BJ (cell line): ENCODE data around the gene UACA. TPM values are rescaled to one million over a fixed set of nuclear protein-coding genes. Genes with fewer than 3 reads are reported as not detected.
"Not testable (repeated sequence)": the region's sequence is repeated elsewhere in the genome, so short reads cannot be mapped to it uniquely, and the experiment has no call there.

Source experiments
- CTCF ChIA-PET: fragments of 350-600 bp; formaldehyde crosslinking; extraction: SDS; loops from one replicate; lab custom pipeline; 2021; ENCODE audit warnings: antibody characterized with exemption, inconsistent platforms; lab: Yijun Ruan, JAX
- POLR2A ChIA-PET: fragments of 300-600 bp; sonication (Branson Sonifier 250); formaldehyde crosslinking; extraction: SDS; loops from one replicate; lab custom pipeline; 2021; ENCODE audit warnings: antibody characterized with exemption; lab: Charles Lee
- DNase-seq: peaks from one replicate; pipeline ENCODE4 v3.0.0-alpha.2; 2011; ENCODE audit warnings: low read depth
- H3K27me3 ChIP-seq: 2 replicates; pipeline ENCODE4 v1.6.0; 2011; ENCODE audit warnings: low read length; ENCODE audit not compliant: control insufficient read depth, insufficient read depth
- H3K36me3 ChIP-seq: 2 replicates; pipeline ENCODE4 v1.5.1; 2011; ENCODE audit warnings: low read length; ENCODE audit not compliant: control insufficient read depth, insufficient read depth
- H3K4me3 ChIP-seq: 2 replicates; pipeline ENCODE4 v1.5.1; 2011; ENCODE audit warnings: low read depth, mild to moderate bottlenecking, control low read depth, low read length
- CTCF ChIP-seq: IDR thresholded peaks from 2 replicates; pipeline ENCODE4 v1.5.1; 2011; ENCODE audit warnings: low read depth, mild to moderate bottlenecking, control low read depth, inconsistent platforms, low read length, moderate library complexity; ENCODE audit not compliant: insufficient read depth
- polyA plus RNA-seq: library from polyadenylated mRNA; depleted of rRNA; stranded (reverse); fragments of >200 nt; gene quantifications from 2 replicates; pipeline ENCODE4 v1.2.3, GENCODE V29; 2011

Gene UACA
- polyA plus RNA-seq, 1 experiment = 143 TPM

GRCh38 chr15:70741677-70742293 lies 21.6 kb downstream of the UACA start:
- Histone ChIP-seq H3K36me3 (no peaks in the 10 kb centered on the region; the same call in 1 of the 2 replicates), H3K27me3 (no peaks in the 10 kb centered on the region), H3K4me3 (no peak overlapping the region)
- TF ChIP-seq CTCF = no peak
- no peak for DNase-seq
- ChIA-PET CTCF (interaction anchor here (1.1 to 1.4 kb wide), 2 partner anchors 14 to 70 kb away, joined by 3 to 6 read pairs; no protein-coding TSS in a partner anchor), POLR2A (no interaction called here)

GRCh38 chr15:70741107-70741531 lies 22.2 kb downstream of the UACA start:
- Histone ChIP-seq H3K36me3 (no peaks in the 10 kb centered on the region; the same call in 1 of the 2 replicates), H3K27me3 (no peaks in the 10 kb centered on the region), H3K4me3 (no peak overlapping the region)
- no peak for TF ChIP-seq CTCF
- DNase-seq = no peak
- POLR2A ChIA-PET = no interaction called here
- CTCF ChIA-PET = no interaction called here

GRCh38 chr15:70735040-70735439 lies 28.3 kb downstream of the UACA start:
- CTCF ChIA-PET = interaction anchor here (1.1 to 2.6 kb wide), 4 partner anchors 9 to 77 kb away, joined by 3 to 21 read pairs (median 6); no protein-coding TSS in a partner anchor
- H3K27me3 ChIP-seq, H3K36me3 ChIP-seq, POLR2A ChIA-PET, DNase-seq, H3K4me3 ChIP-seq: not testable (repeated sequence)

GRCh38 chr15:70729164-70729563 lies 34.2 kb downstream of the UACA start:
- Histone ChIP-seq H3K27me3 (no peaks in the 10 kb centered on the region), H3K36me3 (no peaks in the 10 kb centered on the region), H3K4me3 (no peak overlapping the region)
- DNase-seq = no peak
- ChIA-PET POLR2A (no interaction called here), CTCF (no interaction called here)
- TF ChIP-seq CTCF = no peak

GRCh38 chr15:70726753-70727152 lies 36.6 kb downstream of the UACA start:
- ChIA-PET POLR2A (no interaction called here), CTCF (interaction anchor here (0.7 to 5.5 kb wide), 5 partner anchors 9 to 85 kb away, joined by 3 to 37 read pairs (median 4); no protein-coding TSS in a partner anchor)
- Histone ChIP-seq H3K27me3 (no peaks in the 10 kb centered on the region), H3K36me3 (no peaks in the 10 kb centered on the region), H3K4me3 (no peak overlapping the region)
- no peak for DNase-seq
- TF ChIP-seq CTCF = no peak

GRCh38 chr15:70723927-70724326 lies 39.4 kb downstream of the UACA start:
- DNase-seq = no peak
- H3K4me3 ChIP-seq = no peak overlapping the region
- CTCF ChIA-PET = interaction anchor here (0.5 to 5.5 kb wide), 7 partner anchors 12 to 93 kb away, joined by 3 to 37 read pairs (median 12); no protein-coding TSS in a partner anchor
- H3K27me3 ChIP-seq = no peaks in the 10 kb centered on the region
- H3K36me3 ChIP-seq = peaks cover 2% of the 10 kb centered on the region; the same call in 1 of the 2 replicates
- no peak for TF ChIP-seq CTCF
- POLR2A ChIA-PET = no interaction called here
